ENCODE measurements around the gene DNM3. TPM values are rescaled to one million over a fixed set of nuclear protein-coding genes. Genes with fewer than 3 reads are reported as not detected.

The DNM3 gene
- total RNA-seq, 1 experiment from 2014 or later = 2.7 TPM

DNA sequence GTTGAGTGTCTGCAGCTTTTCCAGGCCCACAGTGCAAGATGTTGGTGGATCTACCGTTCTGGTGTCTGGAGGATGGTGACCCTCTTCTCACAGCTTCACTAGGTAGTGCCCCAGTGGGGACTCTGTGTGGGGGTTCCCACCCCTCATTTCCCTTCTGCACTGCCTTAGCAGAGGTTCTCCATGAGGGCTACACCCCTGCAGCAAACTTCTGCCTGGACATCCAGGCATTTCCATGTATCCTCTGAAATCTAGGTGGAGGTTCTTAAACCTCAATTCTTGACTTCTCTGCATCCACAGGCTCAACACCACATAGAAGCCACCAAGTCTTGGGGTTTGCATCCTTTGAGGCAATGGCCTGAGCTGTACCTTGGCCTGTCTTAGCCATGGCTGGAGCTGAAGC lies 14.3 kb upstream of the DNM3 start:
- H2BK5ac ChIP-seq (ENCODE audit: insufficient read length, low read length) = no peak overlapping the region
- H2BK15ac ChIP-seq (ENCODE audit: low read depth, low read length) = no peak overlapping the region
- H3K27ac ChIP-seq (ENCODE audit: insufficient read length, low read depth, low read length) = no peak overlapping the region
- Mint-ChIP-seq H3K9me3 (peaks cover 36 to 39% of the 10 kb centered on the region in 2 experiments), H3K27ac (no peak overlapping the region), H3K36me3 (ENCODE audit: insufficient read depth in 1 of 3, low read depth in 3 of 3) (peaks cover 10 to 31% (median 30%) of the 10 kb centered on the region in 3 experiments), H3K4me1 (no peaks in the 10 kb centered on the region), H3K27me3 (ENCODE audit: low read depth) (peaks cover 2% of the 10 kb centered on the region; the same call in 1 of the 2 replicates), H3K4me3 (no peak overlapping the region)
- H3T11ph ChIP-seq (ENCODE audit: low read length) = no peak overlapping the region
- H2AK5ac ChIP-seq (ENCODE audit: insufficient read length, low read length) = no peak overlapping the region
- H3K23me2 ChIP-seq (ENCODE audit: insufficient read length, low read depth, low read length, poor library complexity, severe bottlenecking) = no peaks in the 10 kb centered on the region
- TF ChIP-seq, protein P1, sequence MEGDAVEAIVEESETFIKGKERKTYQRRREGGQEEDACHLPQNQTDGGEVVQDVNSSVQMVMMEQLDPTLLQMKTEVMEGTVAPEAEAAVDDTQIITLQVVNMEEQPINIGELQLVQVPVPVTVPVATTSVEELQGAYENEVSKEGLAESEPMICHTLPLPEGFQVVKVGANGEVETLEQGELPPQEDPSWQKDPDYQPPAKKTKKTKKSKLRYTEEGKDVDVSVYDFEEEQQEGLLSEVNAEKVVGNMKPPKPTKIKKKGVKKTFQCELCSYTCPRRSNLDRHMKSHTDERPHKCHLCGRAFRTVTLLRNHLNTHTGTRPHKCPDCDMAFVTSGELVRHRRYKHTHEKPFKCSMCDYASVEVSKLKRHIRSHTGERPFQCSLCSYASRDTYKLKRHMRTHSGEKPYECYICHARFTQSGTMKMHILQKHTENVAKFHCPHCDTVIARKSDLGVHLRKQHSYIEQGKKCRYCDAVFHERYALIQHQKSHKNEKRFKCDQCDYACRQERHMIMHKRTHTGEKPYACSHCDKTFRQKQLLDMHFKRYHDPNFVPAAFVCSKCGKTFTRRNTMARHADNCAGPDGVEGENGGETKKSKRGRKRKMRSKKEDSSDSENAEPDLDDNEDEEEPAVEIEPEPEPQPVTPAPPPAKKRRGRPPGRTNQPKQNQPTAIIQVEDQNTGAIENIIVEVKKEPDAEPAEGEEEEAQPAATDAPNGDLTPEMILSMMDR (conservative IDR thresholded peaks at IDR 0.05) = no peak
- H3K23ac ChIP-seq (ENCODE audit: insufficient read length, low read depth, low read length) = no peak overlapping the region
- no peak overlapping the region for H3K9ac ChIP-seq (ENCODE audit: extremely low read depth, insufficient read length, low read length)
- no peak for DNase-seq
- no peaks in the 10 kb centered on the region for H3K79me1 ChIP-seq (ENCODE audit: insufficient read depth, low read depth, low read length, poor library complexity, severe bottlenecking)
- H4K20me1 ChIP-seq (ENCODE audit: control insufficient read depth, insufficient read depth, insufficient read length) = no peaks in the 10 kb centered on the region
- no peak overlapping the region for H3K4ac ChIP-seq (ENCODE audit: low read depth, low read length)
- H2BK20ac ChIP-seq (ENCODE audit: low read depth, low read length, poor library complexity, severe bottlenecking) = no peak overlapping the region
- H2BK12ac ChIP-seq (ENCODE audit: insufficient read length, low read depth, low read length) = no peak overlapping the region
- WGBS (ENCODE audit: extremely low coverage, insufficient read length, low lambda C conversion rate) = no CpG with 5 or more reads among the region's 1 CpG
- H2AFZ ChIP-seq (ENCODE audit: low read length) = no peak overlapping the region
- no peak overlapping the region for H3K18ac ChIP-seq (ENCODE audit: insufficient read length, low read depth, low read length)
- H3K79me2 ChIP-seq (ENCODE audit: insufficient read depth, low read length) = no peaks in the 10 kb centered on the region
- peaks cover 7% of the 10 kb centered on the region for H3K9me3 ChIP-seq (ENCODE audit: control insufficient read depth, low read depth, low read length)
- no peak overlapping the region for H4K5ac ChIP-seq (ENCODE audit: insufficient read length, low read depth, low read length)
- no peaks in the 10 kb centered on the region for H3K4me1 ChIP-seq (ENCODE audit: insufficient read depth, low read length)
- H4K8ac ChIP-seq (replicated peaks; ENCODE audit: insufficient read length, low read depth, low read length) = no peak overlapping the region
- H3K27me3 ChIP-seq (ENCODE audit: insufficient read depth, low read length) = no peaks in the 10 kb centered on the region
- H2BK120ac ChIP-seq (ENCODE audit: low read depth, low read length, poor library complexity, severe bottlenecking) = no peak overlapping the region
- no peak overlapping the region for H4K91ac ChIP-seq (ENCODE audit: insufficient read length, low read depth, low read length)
- no peak overlapping the region for H3K4me2 ChIP-seq (ENCODE audit: insufficient read depth, insufficient read length, low read length)
- H3K56ac ChIP-seq (ENCODE audit: insufficient read length, low read depth, low read length) = no peak overlapping the region
- H3K14ac ChIP-seq (ENCODE audit: insufficient read depth, low read length) = no peak overlapping the region
